NCI-H187 treated with DMSO at 0.1 percent for 48 hours (cell line): ENCODE measurements around the gene ICAM5.

Experiments
- DNase-seq: peaks from one replicate; lab custom pipeline; 2025; lab: John Stamatoyannopoulos, UW

The ICAM5 gene

DNA sequence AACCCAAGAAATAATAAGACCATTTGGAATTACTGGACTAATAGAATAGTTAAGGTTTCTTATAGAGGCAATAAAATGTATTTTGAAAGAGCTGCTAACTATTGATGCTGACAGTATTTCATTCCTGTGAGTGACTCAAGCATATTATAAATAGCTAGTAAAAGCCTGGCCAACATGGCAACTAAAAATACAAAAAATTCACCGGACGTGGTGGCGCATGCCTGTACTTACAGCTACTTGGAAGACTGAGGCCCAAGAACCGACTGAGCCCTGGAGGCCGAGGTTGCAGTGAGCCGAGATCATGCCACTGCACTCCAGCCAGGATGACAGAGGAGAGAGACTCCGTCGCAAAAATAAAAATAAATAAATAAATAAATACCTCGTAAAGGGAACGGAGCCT lies 55.0 kb downstream of the ICAM5 start:
- no peak for DNase-seq
